CD4-positive, alpha-beta memory T cell (primary cell): Measurements from ENCODE around the gene ERCC6L2. TPM values are rescaled to one million over a fixed set of nuclear protein-coding genes. Genes with fewer than 3 reads are reported as not detected.

ENCODE experiments used
- CTCF ChIA-PET: fragments of 350-600 bp; sonication (Branson Sonifier 250); formaldehyde crosslinking; loops from one replicate; lab custom pipeline; 2021; ENCODE audit warnings: inconsistent platforms; ENCODE audit not compliant: partially characterized antibody; lab: Charles Lee
- POLR2A ChIA-PET: fragments of 350-600 bp; sonication (Branson Sonifier 250); formaldehyde crosslinking; loops from one replicate; lab custom pipeline; 2021; ENCODE audit not compliant: partially characterized antibody; lab: Charles Lee
- DNase-seq, 5 donors: peaks; one replicate each; pipeline versions ENCODE4 v3.0.0 to v3.0.0-alpha.2; 2020 to 2022; ENCODE audit warnings: mixed read lengths in 1 of 5
- H3K27ac ChIP-seq: one replicate; pipeline ENCODE4 v1.7.0; 2013; ENCODE audit warnings: low read depth, low read length
- H3K27me3 ChIP-seq: 2 replicates; pipeline ENCODE4 v1.7.0; 2013; ENCODE audit warnings: mild to moderate bottlenecking, low read length, moderate library complexity; ENCODE audit not compliant: insufficient read depth
- H3K36me3 ChIP-seq: 2 replicates; pipeline ENCODE4 v1.7.0; 2013; ENCODE audit warnings: mild to moderate bottlenecking, low read length, moderate library complexity; ENCODE audit not compliant: insufficient read depth
- H3K4me1 ChIP-seq: 2 replicates; pipeline ENCODE4 v1.7.0; 2013; ENCODE audit warnings: mild to moderate bottlenecking, low read length, moderate library complexity; ENCODE audit not compliant: insufficient read depth
- H3K4me3 ChIP-seq, 2 donors: one replicate each; pipeline ENCODE4 v1.7.0; 2013; ENCODE audit warnings: low read length in 2 of 2, mild to moderate bottlenecking in 1 of 2
- H3K9me3 ChIP-seq, 2 donors: one replicate each; pipeline ENCODE4 v1.7.0; 2013; ENCODE audit warnings: low read length in 2 of 2, control low read depth in 1 of 2; ENCODE audit not compliant: control insufficient read depth in 1 of 2
- H3K27ac Mint-ChIP-seq, 7 donors: one replicate each; pipeline ENCODE4 v1.8.0; 2020 to 2021; ENCODE audit warnings: mixed read lengths in 7 of 7, mild to moderate bottlenecking in 6 of 7, inconsistent platforms in 3 of 7, moderate library complexity in 3 of 7
- H3K27me3 Mint-ChIP-seq, 2 donors: one replicate each; pipeline ENCODE4 v1.8.0; 2020 to 2021; ENCODE audit warnings: mixed read lengths in 2 of 2
- H3K36me3 Mint-ChIP-seq, 2 donors: one replicate each; pipeline ENCODE4 v1.8.0; 2020 to 2021; ENCODE audit warnings: mixed read lengths in 2 of 2, inconsistent platforms in 1 of 2, mild to moderate bottlenecking in 1 of 2
- H3K4me1 Mint-ChIP-seq, 4 donors: one replicate each; pipeline ENCODE4 v1.8.0; 2020 to 2021; ENCODE audit warnings: mixed read lengths in 4 of 4, mild to moderate bottlenecking in 1 of 4
- H3K4me3 Mint-ChIP-seq, 8 donors: one replicate each; pipeline ENCODE4 v1.8.0; 2020 to 2021; ENCODE audit warnings: mixed read lengths in 8 of 8, mild to moderate bottlenecking in 7 of 8, moderate library complexity in 6 of 8, inconsistent platforms in 3 of 8
- H3K9me3 Mint-ChIP-seq, 8 donors: one replicate each; pipeline ENCODE4 v1.8.0; 2020 to 2021; ENCODE audit warnings: mixed read lengths in 8 of 8, mild to moderate bottlenecking in 5 of 8, inconsistent platforms in 3 of 8, moderate library complexity in 1 of 8
- intact Hi-C: fragments of 100-400 bp; cut with micrococcal nuclease; formaldehyde crosslinking; loops from one replicate; pipeline ENCODE4 v1.15.1; 2023
- polyA plus RNA-seq, 2 donors: library from polyadenylated mRNA; unstranded; fragments of 300-500 nt; fragmentation: Illumina TruSeq; gene quantifications; one replicate each; pipeline ENCODE4 v1.2.3, GENCODE V29; 2021
- total RNA-seq, 2 experiments: library from RNA; stranded (reverse); gene quantifications; one replicate each; pipeline ENCODE4 v1.2.3, GENCODE V29; 2021

Gene ERCC6L2
- total and polyA plus RNA-seq, 4 experiments from 2014 or later: 20.2 to 57.2 (median 52.7) TPM

- DNase-seq: no peak
- intact Hi-C loops: no loop called here
- Mint-ChIP-seq H3K36me3 (peaks cover 29 to 35% of the 10 kb centered on the region in 2 donors), H3K4me1 (peaks cover 0 to 14% (median 9%) of the 10 kb centered on the region in 4 donors), H3K9me3 (no peaks in the 10 kb centered on the region), H3K4me3 (no peak overlapping the region), H3K27me3 (no peaks in the 10 kb centered on the region), H3K27ac (no peak overlapping the region)
- Histone ChIP-seq H3K4me3 (no peak overlapping the region), H3K4me1 (no peaks in the 10 kb centered on the region), H3K27me3 (no peaks in the 10 kb centered on the region), H3K36me3 (no peaks in the 10 kb centered on the region), H3K9me3 (no peaks in the 10 kb centered on the region), H3K27ac (no peak overlapping the region)
- ChIA-PET CTCF (no interaction called here), POLR2A (no interaction called here)
These were observed 35.4 kb downstream of the ERCC6L2 start for GRCh38 chr9:95910770-95911340.

GRCh38 chr9:95912773-95913172, 37.3 kb downstream of the ERCC6L2 start:
- no peak overlapping the region for H3K27ac Mint-ChIP-seq
- H3K27me3 Mint-ChIP-seq: no peaks in the 10 kb centered on the region
- no peaks in the 10 kb centered on the region for H3K9me3 Mint-ChIP-seq
- ChIA-PET CTCF (no interaction called here), POLR2A (no interaction called here)
- H3K4me3 ChIP-seq: no peak overlapping the region
- H3K4me3 Mint-ChIP-seq: no peak overlapping the region
- intact Hi-C loops: no loop called here
- peaks cover 7% of the 10 kb centered on the region for H3K36me3 ChIP-seq
- no peaks in the 10 kb centered on the region for H3K27me3 ChIP-seq
- H3K4me1 Mint-ChIP-seq: peaks cover 0 to 9% (median 5%) of the 10 kb centered on the region in 4 donors
- peaks cover 29 to 44% of the 10 kb centered on the region in 2 donors for H3K36me3 Mint-ChIP-seq
- no peak for DNase-seq
- H3K27ac ChIP-seq: no peak overlapping the region
- H3K9me3 ChIP-seq: no peaks in the 10 kb centered on the region
- H3K4me1 ChIP-seq: no peaks in the 10 kb centered on the region

GRCh38 chr9:95920017-95920416, 44.5 kb downstream of the ERCC6L2 start:
- Histone ChIP-seq H3K27ac (no peak overlapping the region), H3K4me3 (no peak overlapping the region), H3K4me1 (no peaks in the 10 kb centered on the region), H3K36me3 (peaks cover 21% of the 10 kb centered on the region), H3K27me3 (no peaks in the 10 kb centered on the region), H3K9me3 (no peaks in the 10 kb centered on the region)
- Mint-ChIP-seq H3K4me1 (peaks cover 0 to 1% (median 0%) of the 10 kb centered on the region in 4 donors), H3K27me3 (no peaks in the 10 kb centered on the region), H3K4me3 (no peak overlapping the region), H3K9me3 (no peaks in the 10 kb centered on the region), H3K27ac (no peak overlapping the region), H3K36me3 (peaks cover 38 to 47% of the 10 kb centered on the region in 2 donors)
- intact Hi-C loops: no loop called here
- CTCF ChIA-PET: interaction anchor here (0.9 kb wide), 1 partner anchor 97 kb away, joined by 3 read pairs; no protein-coding TSS in a partner anchor
- POLR2A ChIA-PET: no interaction called here
- DNase-seq: no peak

- Histone ChIP-seq H3K36me3 (peaks cover 18% of the 10 kb centered on the region), H3K4me1 (no peaks in the 10 kb centered on the region), H3K4me3 (no peak overlapping the region), H3K27me3 (no peaks in the 10 kb centered on the region), H3K27ac (no peak overlapping the region), H3K9me3 (no peaks in the 10 kb centered on the region)
- Mint-ChIP-seq H3K27ac (no peak overlapping the region), H3K9me3 (no peaks in the 10 kb centered on the region), H3K4me3 (no peak overlapping the region), H3K27me3 (no peaks in the 10 kb centered on the region), H3K36me3 (peaks cover 40 to 46% of the 10 kb centered on the region in 2 donors), H3K4me1 (no peaks in the 10 kb centered on the region)
- ChIA-PET POLR2A (no interaction called here), CTCF (no interaction called here)
- DNase-seq: no peak
- intact Hi-C loops: no loop called here
These were observed 48.3 kb downstream of the ERCC6L2 start for GRCh38 chr9:95923794-95924193.

- no peak for DNase-seq
- Mint-ChIP-seq H3K27me3 (no peaks in the 10 kb centered on the region), H3K9me3 (no peaks in the 10 kb centered on the region), H3K4me1 (no peaks in the 10 kb centered on the region), H3K27ac (peak overlapping the region in 1 of 7 donors; percentile 8), H3K4me3 (no peak overlapping the region), H3K36me3 (peaks cover 42 to 46% of the 10 kb centered on the region in 2 donors)
- H3K4me1 ChIP-seq: no peaks in the 10 kb centered on the region
- peaks cover 21% of the 10 kb centered on the region for H3K36me3 ChIP-seq
- intact Hi-C loops: no loop called here
- ChIA-PET POLR2A (no interaction called here), CTCF (no interaction called here)
- H3K27me3 ChIP-seq: no peaks in the 10 kb centered on the region
- no peak overlapping the region for H3K4me3 ChIP-seq
- H3K9me3 ChIP-seq: no peaks in the 10 kb centered on the region
- H3K27ac ChIP-seq: no peak overlapping the region
These were observed 49.5 kb downstream of the ERCC6L2 start for GRCh38 chr9:95924987-95925386.

- no peak overlapping the region for H3K27ac Mint-ChIP-seq
- H3K27me3 ChIP-seq: no peaks in the 10 kb centered on the region
- H3K36me3 Mint-ChIP-seq: peaks cover 50 to 67% of the 10 kb centered on the region in 2 donors
- H3K27ac ChIP-seq: no peak overlapping the region
- POLR2A ChIA-PET: no interaction called here
- H3K4me3 Mint-ChIP-seq: no peak overlapping the region
- no peaks in the 10 kb centered on the region for H3K27me3 Mint-ChIP-seq
- CTCF ChIA-PET: interaction anchor here (0.7 to 1.5 kb wide), 2 partner anchors 86 to 93 kb away, joined by 3 read pairs; no protein-coding TSS in a partner anchor
- H3K9me3 Mint-ChIP-seq: peaks cover 0 to 2% (median 0%) of the 10 kb centered on the region in 8 donors
- peaks cover 16% of the 10 kb centered on the region for H3K36me3 ChIP-seq
- DNase-seq: no peak
- H3K9me3 ChIP-seq: no peaks in the 10 kb centered on the region
- H3K4me1 Mint-ChIP-seq: no peaks in the 10 kb centered on the region
- no peaks in the 10 kb centered on the region for H3K4me1 ChIP-seq
- intact Hi-C loops: no loop called here
- H3K4me3 ChIP-seq: no peak overlapping the region
These were observed 51.9 kb downstream of the ERCC6L2 start for GRCh38 chr9:95927271-95928004.

- Histone ChIP-seq H3K27ac (no peak overlapping the region), H3K4me1 (no peaks in the 10 kb centered on the region), H3K36me3 (peaks cover 7% of the 10 kb centered on the region), H3K4me3 (no peak overlapping the region), H3K27me3 (no peaks in the 10 kb centered on the region), H3K9me3 (no peaks in the 10 kb centered on the region)
- DNase-seq: no peak
- POLR2A ChIA-PET: no interaction called here
- CTCF ChIA-PET: no interaction called here
- H3K4me3 Mint-ChIP-seq: no peak overlapping the region
- peaks cover 0 to 2% (median 0%) of the 10 kb centered on the region in 8 donors for H3K9me3 Mint-ChIP-seq
- peaks cover 0 to under 1% (median 0%) of the 10 kb centered on the region in 4 donors for H3K4me1 Mint-ChIP-seq
- H3K27ac Mint-ChIP-seq: no peak overlapping the region
- H3K27me3 Mint-ChIP-seq: no peaks in the 10 kb centered on the region
- peaks cover 59 to 76% of the 10 kb centered on the region in 2 donors for H3K36me3 Mint-ChIP-seq
- intact Hi-C loops: no loop called here
These were observed 54.8 kb downstream of the ERCC6L2 start for GRCh38 chr9:95930277-95930676.
